Breast epithelium (tissue), 4 donors: Measurements from ENCODE around the gene RFC1. TPM values are rescaled to one million over a fixed set of nuclear protein-coding genes. Genes with fewer than 3 reads are reported as not detected.
"Not testable (repeated sequence)": the region's sequence is repeated elsewhere in the genome, so short reads cannot be mapped to it uniquely, and the experiment has no call there.

Source experiments
- DNase-seq, 2 donors: peaks; one replicate each; pipeline ENCODE4 v3.0.0-alpha.2; 2019; ENCODE audit warnings: low spot score in 2 of 2
- H3K27ac ChIP-seq, 2 donors: fragments of 200-600 bp; sonication (generic) in 1 of 2; one replicate each; pipeline ENCODE4 v1.5.1; 2016 to 2019; ENCODE audit warnings: mild to moderate bottlenecking in 1 of 2
- H3K27me3 ChIP-seq, 2 donors: fragments of 200-600 bp; sonication (generic) in 1 of 2; one replicate each; pipeline versions ENCODE4 v1.5.1 to v1.6.0; 2017 to 2019; ENCODE audit warnings: control low read depth in 1 of 2, mild to moderate bottlenecking in 1 of 2
- H3K36me3 ChIP-seq: fragments of 200-600 bp; one replicate; pipeline ENCODE4 v1.5.1; 2019
- H3K4me1 ChIP-seq, 2 donors: fragments of 200-600 bp; sonication (generic); one replicate each; pipeline ENCODE4 v1.5.1; 2016 to 2019; ENCODE audit warnings: control low read depth in 1 of 2
- H3K4me3 ChIP-seq, 3 donors: fragments of 200-600 bp; sonication (generic); 1 replicate in 2 of 3; 2 replicates in 1 of 3; pipeline ENCODE4 v1.5.1; 2016 to 2019; ENCODE audit warnings: mild to moderate bottlenecking in 3 of 3, moderate library complexity in 2 of 3
- H3K9me3 ChIP-seq, 2 donors: fragments of 200-600 bp; sonication (generic) in 1 of 2; one replicate each; pipeline ENCODE4 v1.5.1; 2016 to 2019; ENCODE audit warnings: control low read depth in 1 of 2
- POLR2A ChIP-seq: fragments of 450-650 bp; IDR thresholded peaks from one replicate; pipeline ENCODE4 v1.6.1; 2016; ENCODE audit warnings: antibody characterized with exemption, mild to moderate bottlenecking, moderate library complexity
- POLR2AphosphoS5 ChIP-seq, 3 donors: sonication (generic); formaldehyde crosslinking; IDR thresholded peaks; one replicate each; pipeline ENCODE4 v1.6.1; 2017; ENCODE audit warnings: antibody characterized with exemption in 3 of 3
- intact Hi-C: fragments of 100-400 bp; cut with DNase I; formaldehyde crosslinking; loops from one replicate; pipeline ENCODE4 v1.15.1; 2023; ENCODE audit warnings: low total_unique reads
- total RNA-seq, 3 donors: library from RNA; depleted of rRNA; stranded (reverse); fragments of >200 nt; gene quantifications; one replicate each; pipeline ENCODE4 v1.1.0, GENCODE V29; 2016
- TF ChIP-seq, protein P1 (sequence below), 3 donors: fragments of 450-650 bp; IDR thresholded peaks; one replicate each; pipeline ENCODE4 v1.5.1; 2016 to 2017; ENCODE audit warnings: antibody characterized with exemption in 3 of 3, mild to moderate bottlenecking in 3 of 3, moderate library complexity in 3 of 3

RFC1 gene
- total RNA-seq, 3 donors from 2014 or later = 39.3 to 43.6 (median 41.8) TPM

DNA sequence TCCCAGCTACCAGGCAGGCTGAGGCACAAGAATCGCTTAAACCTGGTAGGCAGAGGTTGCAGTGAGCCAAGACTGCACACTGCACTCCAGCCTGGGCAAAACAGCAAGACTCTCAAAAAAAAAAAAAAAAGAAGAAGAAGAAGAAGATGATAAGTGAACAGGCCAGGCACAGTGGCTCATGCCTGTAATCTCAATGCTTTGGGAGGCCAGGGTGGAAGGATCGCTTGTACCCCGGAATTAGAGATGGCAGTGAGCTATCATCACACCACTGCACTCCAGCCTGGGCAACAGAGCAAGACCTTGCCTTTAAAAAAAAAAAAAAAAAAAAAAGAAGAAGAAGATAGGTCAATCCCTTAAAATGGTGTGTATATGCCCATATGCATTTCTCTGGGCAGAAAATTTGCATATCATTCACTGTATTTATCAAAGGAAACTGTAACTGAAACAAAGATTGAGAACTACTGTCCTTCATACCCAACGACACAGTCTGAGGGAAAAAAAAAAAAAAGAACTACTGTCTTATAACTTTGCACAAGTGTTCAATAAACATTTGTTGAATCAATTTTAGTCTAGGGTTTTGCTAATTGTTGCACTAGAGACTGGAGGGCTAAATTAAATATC lies 2.3 kb downstream of the RFC1 start:
- Histone ChIP-seq H3K36me3 (peaks cover 7% of the 10 kb centered on the region), H3K4me1 (peaks cover 0 to 6% of the 10 kb centered on the region in 2 donors), H3K4me3 (no peak overlapping the region), H3K9me3 (no peaks in the 10 kb centered on the region), H3K27ac (no peak overlapping the region), H3K27me3 (no peaks in the 10 kb centered on the region)
- no peak for TF ChIP-seq POLR2AphosphoS5 (IDR thresholded peaks at IDR 0.05)
- DNase-seq = no peak
- intact Hi-C loops = no loop called here

DNA sequence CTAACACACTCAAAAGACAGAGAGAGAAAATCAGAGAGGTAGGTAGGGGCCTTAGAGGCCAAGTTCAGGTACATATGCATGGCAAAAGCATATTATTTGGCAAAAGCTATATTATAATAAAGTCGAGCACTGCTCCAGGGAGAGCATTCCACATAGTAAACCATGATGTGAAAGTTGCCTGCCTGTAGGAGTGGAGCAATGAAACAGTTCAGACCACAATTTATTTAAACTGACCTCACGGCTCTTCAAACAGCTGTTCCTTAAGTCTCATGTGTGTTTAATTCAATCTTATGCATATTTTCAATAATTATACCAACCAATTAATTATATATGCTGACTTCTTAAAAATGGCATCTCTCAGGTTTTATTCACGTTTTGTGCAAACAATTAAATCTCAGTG lies 3.3 kb downstream of the RFC1 start:
- H3K4me3 ChIP-seq = no peak overlapping the region
- peaks cover 0 to 6% of the 10 kb centered on the region in 2 donors for H3K4me1 ChIP-seq
- DNase-seq = no peak
- H3K9me3 ChIP-seq = no peaks in the 10 kb centered on the region
- H3K36me3 ChIP-seq = peaks cover 7% of the 10 kb centered on the region
- no peaks in the 10 kb centered on the region for H3K27me3 ChIP-seq
- H3K27ac ChIP-seq = no peak overlapping the region
- no peak for TF ChIP-seq POLR2AphosphoS5 (IDR thresholded peaks at IDR 0.05)
- intact Hi-C loops = no loop called here

DNA sequence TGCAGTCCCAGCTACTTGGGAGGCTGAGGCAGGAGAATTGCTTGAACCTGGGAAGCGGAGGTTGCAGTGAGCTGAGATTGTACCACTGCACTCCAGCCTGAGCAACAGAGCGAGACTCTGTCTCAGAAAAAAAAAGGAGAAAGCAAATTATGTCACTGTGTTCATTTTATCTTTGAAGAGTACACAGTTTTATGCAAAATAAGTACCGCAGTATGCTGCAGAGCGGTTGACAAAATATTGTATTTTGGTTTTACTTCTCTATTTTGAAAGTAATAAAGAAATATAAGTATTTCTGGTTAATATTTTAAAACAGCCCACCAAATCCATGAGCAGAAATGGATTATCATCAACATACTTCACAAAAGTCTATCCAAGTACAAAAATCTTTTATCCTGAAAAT lies 5.6 kb downstream of the RFC1 start:
- H3K4me3 ChIP-seq, H3K9me3 ChIP-seq, DNase-seq, H3K27me3 ChIP-seq, H3K36me3 ChIP-seq, H3K4me1 ChIP-seq, intact Hi-C loops, H3K27ac ChIP-seq: not testable (repeated sequence)

DNA sequence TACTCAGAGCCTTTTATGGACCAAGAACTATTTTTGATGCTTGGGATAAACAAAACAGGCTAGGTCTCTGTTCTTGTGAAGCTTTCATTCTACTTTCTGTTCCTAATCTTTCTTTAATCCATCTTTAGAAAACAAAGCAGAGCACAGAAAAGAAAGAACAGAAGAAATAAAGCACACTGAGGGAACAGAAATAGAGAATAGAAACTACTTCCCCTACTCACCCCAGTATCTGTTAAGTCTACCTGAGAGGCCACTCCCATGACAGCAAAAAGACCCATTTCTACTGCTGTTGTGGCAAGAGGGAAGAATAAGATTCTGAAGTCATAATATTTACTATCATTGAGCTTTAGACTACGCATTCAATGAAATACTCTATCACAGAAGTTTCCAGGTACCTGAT lies 9.2 kb downstream of the RFC1 start:
- Histone ChIP-seq H3K27me3 (no peaks in the 10 kb centered on the region), H3K4me1 (no peaks in the 10 kb centered on the region), H3K36me3 (no peaks in the 10 kb centered on the region), H3K9me3 (no peaks in the 10 kb centered on the region), H3K27ac (peak overlapping the region in 1 of 2 donors; percentile 29), H3K4me3 (no peak overlapping the region)
- TF ChIP-seq POLR2A (no peak), POLR2AphosphoS5 (IDR thresholded peaks at IDR 0.05) (no peak)
- TF ChIP-seq, protein P1, sequence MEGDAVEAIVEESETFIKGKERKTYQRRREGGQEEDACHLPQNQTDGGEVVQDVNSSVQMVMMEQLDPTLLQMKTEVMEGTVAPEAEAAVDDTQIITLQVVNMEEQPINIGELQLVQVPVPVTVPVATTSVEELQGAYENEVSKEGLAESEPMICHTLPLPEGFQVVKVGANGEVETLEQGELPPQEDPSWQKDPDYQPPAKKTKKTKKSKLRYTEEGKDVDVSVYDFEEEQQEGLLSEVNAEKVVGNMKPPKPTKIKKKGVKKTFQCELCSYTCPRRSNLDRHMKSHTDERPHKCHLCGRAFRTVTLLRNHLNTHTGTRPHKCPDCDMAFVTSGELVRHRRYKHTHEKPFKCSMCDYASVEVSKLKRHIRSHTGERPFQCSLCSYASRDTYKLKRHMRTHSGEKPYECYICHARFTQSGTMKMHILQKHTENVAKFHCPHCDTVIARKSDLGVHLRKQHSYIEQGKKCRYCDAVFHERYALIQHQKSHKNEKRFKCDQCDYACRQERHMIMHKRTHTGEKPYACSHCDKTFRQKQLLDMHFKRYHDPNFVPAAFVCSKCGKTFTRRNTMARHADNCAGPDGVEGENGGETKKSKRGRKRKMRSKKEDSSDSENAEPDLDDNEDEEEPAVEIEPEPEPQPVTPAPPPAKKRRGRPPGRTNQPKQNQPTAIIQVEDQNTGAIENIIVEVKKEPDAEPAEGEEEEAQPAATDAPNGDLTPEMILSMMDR (IDR thresholded peaks at IDR 0.05) = no peak
- intact Hi-C loops = no loop called here
- DNase-seq = no peak

DNA sequence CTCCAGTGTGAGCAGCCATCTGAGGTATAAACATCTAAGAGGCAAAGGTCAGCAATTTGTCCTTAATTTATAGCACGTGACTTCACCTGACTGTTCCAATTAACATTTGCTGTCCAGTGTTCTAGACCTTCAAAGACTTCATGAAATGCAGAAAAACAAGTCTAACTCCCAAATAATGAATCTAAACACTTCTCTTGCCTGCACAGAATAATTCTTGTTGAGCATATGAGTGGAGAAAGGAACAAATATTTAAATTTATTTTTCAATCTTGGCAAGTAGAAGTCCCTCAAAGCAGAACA lies 12.0 kb downstream of the RFC1 start:
- no peaks in the 10 kb centered on the region for H3K9me3 ChIP-seq
- TF ChIP-seq, protein P1 (IDR thresholded peaks at IDR 0.05) = no peak
- TF ChIP-seq POLR2A = no peak
- no peak for TF ChIP-seq POLR2AphosphoS5 (IDR thresholded peaks at IDR 0.05)
- H3K36me3 ChIP-seq = no peaks in the 10 kb centered on the region
- no peaks in the 10 kb centered on the region for H3K27me3 ChIP-seq
- no peak for DNase-seq
- peak overlapping the region; percentile 56 to 84 for H3K27ac ChIP-seq
- H3K4me3 ChIP-seq = peak overlapping the region in 2 of 3 donors; percentile 37 to 50
- no peaks in the 10 kb centered on the region for H3K4me1 ChIP-seq
- intact Hi-C loops = no loop called here

DNA sequence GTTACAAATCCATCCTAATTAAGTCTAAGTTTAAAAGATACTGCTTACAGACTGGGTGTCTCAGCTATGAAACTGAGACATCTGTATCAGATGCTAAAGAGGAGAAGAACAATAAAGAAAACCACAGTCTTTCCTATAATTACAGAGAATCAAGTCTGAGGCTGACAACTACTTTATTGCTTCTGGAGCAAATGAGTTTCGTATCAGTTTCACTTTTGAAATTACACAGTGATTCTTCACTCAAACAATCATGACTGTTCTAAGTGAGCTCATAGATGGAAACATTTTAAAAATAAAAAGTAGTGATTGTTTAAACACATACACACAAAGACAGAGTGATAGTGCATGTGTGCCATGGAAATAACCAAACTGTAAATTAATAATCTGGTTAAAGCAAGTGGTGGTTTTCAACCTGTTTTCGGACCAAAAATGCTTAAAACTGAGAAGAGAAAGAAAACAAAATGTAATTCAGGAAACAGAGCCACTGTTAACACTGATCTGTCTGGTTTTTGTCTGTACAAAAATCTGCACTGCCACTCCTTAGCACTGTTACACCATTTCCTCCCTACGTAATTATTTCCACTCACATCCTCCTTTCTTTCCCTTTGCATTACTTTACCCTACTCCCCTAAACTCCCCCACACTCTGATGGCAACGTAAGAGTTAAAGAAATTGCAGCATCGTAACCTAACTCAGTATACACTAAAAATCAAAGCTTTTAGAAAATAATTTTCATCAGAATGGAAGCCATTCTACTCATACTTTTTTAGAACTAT lies 12.5 kb downstream of the RFC1 start:
- no peak for TF ChIP-seq POLR2A
- TF ChIP-seq, protein P1 (IDR thresholded peaks at IDR 0.05) = no peak
- TF ChIP-seq POLR2AphosphoS5 (IDR thresholded peaks at IDR 0.05) = no peak
- no peaks in the 10 kb centered on the region for H3K4me1 ChIP-seq
- peak overlapping the region; percentile 29 to 50 (median 37) for H3K4me3 ChIP-seq
- intact Hi-C loops = no loop called here
- H3K27ac ChIP-seq = peak overlapping the region; percentile 56 to 84
- H3K9me3 ChIP-seq = no peaks in the 10 kb centered on the region
- H3K36me3 ChIP-seq = no peaks in the 10 kb centered on the region
- no peak for DNase-seq
- no peaks in the 10 kb centered on the region for H3K27me3 ChIP-seq

DNA sequence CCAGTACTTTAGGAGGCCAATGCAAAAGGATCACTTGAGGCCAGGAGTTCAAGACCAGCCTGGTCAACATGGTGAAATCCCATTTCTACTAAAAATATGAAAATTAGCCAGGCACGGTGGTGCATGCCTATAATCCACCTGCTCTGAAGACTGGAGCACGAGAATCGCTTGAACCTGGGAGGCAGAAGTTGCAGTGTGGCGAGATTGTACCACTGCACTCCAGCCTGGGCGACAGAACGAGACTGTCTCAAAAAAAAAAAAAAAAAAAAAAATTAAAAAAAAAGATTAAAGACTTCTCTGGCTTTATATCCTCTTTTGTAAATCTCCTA lies 13.0 kb downstream of the RFC1 start:
- H3K27me3 ChIP-seq, DNase-seq, H3K4me1 ChIP-seq, H3K36me3 ChIP-seq, intact Hi-C loops, H3K9me3 ChIP-seq: not testable (repeated sequence)
- Histone ChIP-seq H3K4me3 (peak overlapping the region; percentile 29 to 50 (median 37)), H3K27ac (peak overlapping the region; percentile 56 to 84)
